PC-3 (cell line): ENCODE data around the gene PLCB4. TPM values are rescaled to one million over a fixed set of nuclear protein-coding genes. Genes with fewer than 3 reads are reported as not detected.

Experiments
- ATAC-seq: fragments of 200-7000 bp; cut with Tn5 transposase; 2 replicates; pipeline ENCODE4 v1.9.1; 2020; ENCODE audit warnings: mild to moderate bottlenecking, moderate library complexity
- BruUV-seq: library from RNA; stranded (reverse); fragments of 400-500 nt; replicated peaks from 2 replicates; lab custom pipeline; 2021; lab: Mats Ljungman, UMichigan
- CTCF ChIA-PET: fragments of 300-600 bp; sonication (Branson Sonifier 250); formaldehyde crosslinking; loops from one replicate; lab custom pipeline; 2022; ENCODE audit warnings: antibody characterized with exemption; lab: Charles Lee
- POLR2A ChIA-PET: fragments of 300-600 bp; sonication (Branson Sonifier 250); formaldehyde crosslinking; loops from one replicate; lab custom pipeline; 2022; ENCODE audit warnings: antibody characterized with exemption; ENCODE audit not compliant: unreplicated experiment; lab: Charles Lee
- DNase-seq: peaks from one replicate; pipeline ENCODE4 v3.0.0-alpha.2; 2015
- H2AFZ ChIP-seq: fragments of 300-600 bp; sonication (generic); 2 replicates; pipeline ENCODE4 v1.6.0; 2016; ENCODE audit warnings: antibody characterized with exemption, low read length
- H3F3A ChIP-seq: fragments of 300-600 bp; sonication (generic); one replicate; pipeline ENCODE4 v1.6.0; 2017; ENCODE audit warnings: antibody characterized with exemption, low read length, control low read depth, mild to moderate bottlenecking; ENCODE audit not compliant: unreplicated experiment
- H3K27ac ChIP-seq: fragments of 300-600 bp; sonication (generic); 2 replicates; pipeline ENCODE4 v1.5.1; 2016; ENCODE audit warnings: mild to moderate bottlenecking, low read length
- H3K27me3 ChIP-seq: fragments of 300-600 bp; sonication (generic); 2 replicates; pipeline ENCODE4 v1.6.1; 2016; ENCODE audit warnings: low read length, mixed read lengths
- H3K36me3 ChIP-seq: fragments of 300-600 bp; sonication (generic); 2 replicates; pipeline ENCODE4 v1.6.1; 2016; ENCODE audit warnings: low read depth, mixed run types, low read length, mixed read lengths
- H3K4me1 ChIP-seq: fragments of 300-600 bp; sonication (generic); 2 replicates; pipeline ENCODE4 v1.5.1; 2016; ENCODE audit warnings: low read length; ENCODE audit not compliant: insufficient read depth
- H3K4me2 ChIP-seq: fragments of 300-600 bp; sonication (generic); 2 replicates; pipeline ENCODE4 v1.6.0; 2016; ENCODE audit warnings: low read length
- H3K4me3 ChIP-seq: fragments of 300-600 bp; sonication (generic); 2 replicates; pipeline ENCODE4 v1.5.1; 2016; ENCODE audit warnings: mild to moderate bottlenecking, low read length, mixed read lengths
- H3K79me2 ChIP-seq: fragments of 300-600 bp; sonication (generic); 2 replicates; pipeline ENCODE4 v1.6.1; 2017; ENCODE audit warnings: low read length, mixed read lengths
- H3K9ac ChIP-seq: fragments of 300-600 bp; sonication (generic); 2 replicates; pipeline ENCODE4 v1.6.0; 2016; ENCODE audit warnings: mild to moderate bottlenecking, low read length
- H3K9me2 ChIP-seq: fragments of 300-600 bp; sonication (generic); replicated peaks from 2 replicates; pipeline ENCODE4 v1.6.1; 2016; ENCODE audit warnings: mixed run types, low read length, mixed read lengths
- H3K9me3 ChIP-seq: fragments of 300-600 bp; sonication (generic); 2 replicates; pipeline ENCODE4 v1.6.1; 2016; ENCODE audit warnings: low read length, mixed read lengths
- H4K20me1 ChIP-seq: fragments of 300-600 bp; sonication (generic); 2 replicates; pipeline ENCODE4 v1.6.1; 2016; ENCODE audit warnings: low read length, mixed read lengths
- CTCF ChIP-seq: fragments of 300-600 bp; sonication (generic); conservative IDR thresholded peaks from 2 replicates; pipeline ENCODE4 v1.5.1; 2017; ENCODE audit warnings: antibody characterized with exemption, low read depth, mild to moderate bottlenecking, low read length
- EZH2 ChIP-seq: fragments of 300-600 bp; sonication (generic); IDR thresholded peaks from one replicate; pipeline ENCODE4 v1.6.1; 2017; ENCODE audit warnings: antibody characterized with exemption, mild to moderate bottlenecking, low read length; ENCODE audit not compliant: unreplicated experiment
- EZH2phosphoT487 ChIP-seq: fragments of 300-600 bp; sonication (generic); IDR thresholded peaks from 2 replicates; pipeline ENCODE4 v1.6.1; 2018; ENCODE audit warnings: mild to moderate bottlenecking, antibody characterized with exemption, low read length, borderline replicate concordance
- intact Hi-C: fragments of 100-400 bp; cut with micrococcal nuclease; formaldehyde crosslinking; loops from 2 replicates; pipeline ENCODE4 v1.9.0; 2023
- total RNA-seq: library from RNA; depleted of rRNA; stranded (reverse); fragments of >200 nt; gene quantifications from 2 replicates; pipeline ENCODE4 v1.2.3, GENCODE V29; 2014

Gene PLCB4
- total RNA-seq, 1 experiment from 2014 or later = 25.4 TPM

- Histone ChIP-seq H3K4me1 (no peaks in the 10 kb centered on the region), H3K4me2 (no peak overlapping the region), H3K79me2 (no peaks in the 10 kb centered on the region), H3K27me3 (no peaks in the 10 kb centered on the region), H3K9me2 (no peaks in the 10 kb centered on the region), H4K20me1 (no peaks in the 10 kb centered on the region), H3K9me3 (no peaks in the 10 kb centered on the region), H3K36me3 (peaks cover 2% of the 10 kb centered on the region; the same call in 1 of the 2 replicates), H3F3A (no peaks in the 10 kb centered on the region), H3K9ac (no peak overlapping the region), H3K4me3 (no peak overlapping the region), H3K27ac (no peak overlapping the region), H2AFZ (no peak overlapping the region)
- intact Hi-C loops = no loop called here
- POLR2A ChIA-PET = no interaction called here
- ATAC-seq = no peak
- TF ChIP-seq EZH2 = no peak
- no peak for TF ChIP-seq CTCF
- no peak for TF ChIP-seq EZH2phosphoT487
- no TSS peak for BruUV-seq
- DNase-seq = no peak
- CTCF ChIA-PET = interaction anchor here (0.6 kb wide), 1 partner anchor 25 kb away, joined by 3 read pairs; no protein-coding TSS in a partner anchor
These were observed 298.9 kb downstream of the PLCB4 start for GRCh38 chr20:9367746-9368145.

GRCh38 chr20:9368893-9369292 is 300.0 kb downstream of the PLCB4 start:
- ATAC-seq = no peak
- CTCF ChIA-PET = no interaction called here
- intact Hi-C loops = no loop called here

More at GRCh38 chr20:9368893-9369292, 300.0 kb downstream of the PLCB4 start:
- no peak for TF ChIP-seq EZH2phosphoT487
- TF ChIP-seq EZH2 = no peak
- TF ChIP-seq CTCF = no peak
- BruUV-seq = no TSS peak
- Histone ChIP-seq H3K9me2 (no peaks in the 10 kb centered on the region), H3K27me3 (no peaks in the 10 kb centered on the region), H2AFZ (no peak overlapping the region), H3K9me3 (no peaks in the 10 kb centered on the region), H3K4me2 (no peak overlapping the region), H3F3A (no peaks in the 10 kb centered on the region), H3K9ac (no peak overlapping the region), H3K4me1 (no peaks in the 10 kb centered on the region), H3K79me2 (no peaks in the 10 kb centered on the region), H3K4me3 (no peak overlapping the region), H4K20me1 (no peaks in the 10 kb centered on the region), H3K27ac (no peak overlapping the region), H3K36me3 (peaks cover 2% of the 10 kb centered on the region; the same call in 1 of the 2 replicates)
- DNase-seq = no peak
- POLR2A ChIA-PET = no interaction called here
